Esophagus squamous epithelium (tissue), 4 donors: ENCODE data around the gene MYO1D.

ENCODE experiments used
- POLR2A ChIP-seq, 4 donors: fragments of 450-650 bp; IDR thresholded peaks; one replicate each; pipeline ENCODE4 v1.6.1; 2017; ENCODE audit warnings: antibody characterized with exemption in 4 of 4, mild to moderate bottlenecking in 4 of 4, moderate library complexity in 3 of 4
- TF ChIP-seq, protein P1 (sequence below), 6 experiments: fragments of 450-650 bp in 4 of 6; fragments of 200-600 bp in 2 of 6; sonication (generic) in 2 of 6; IDR thresholded peaks; one replicate each; pipeline ENCODE4 v1.5.1; 2016 to 2019; ENCODE audit warnings: antibody characterized with exemption in 6 of 6, mild to moderate bottlenecking in 4 of 6, moderate library complexity in 4 of 6

DNA sequence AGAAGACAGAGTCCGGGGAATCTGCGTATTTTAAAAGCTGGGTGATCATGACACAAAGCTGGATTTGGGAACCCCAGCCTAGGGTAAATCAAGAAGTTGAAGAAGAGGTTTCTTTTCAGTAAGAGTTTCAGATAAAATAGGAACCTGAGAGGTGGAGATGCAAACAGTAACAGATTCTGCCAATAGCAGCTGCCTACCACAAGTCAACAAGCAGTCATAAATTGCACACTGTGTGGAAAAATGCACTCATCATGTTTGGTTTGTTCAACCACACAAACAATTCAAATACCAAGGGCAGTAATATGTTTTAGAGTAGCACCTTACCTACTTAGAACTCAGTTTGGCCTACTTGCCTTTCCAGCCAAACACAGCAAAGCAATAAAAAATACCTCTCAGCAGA, 14.0 kb downstream of the MYO1D start:
- TF ChIP-seq, protein P1, sequence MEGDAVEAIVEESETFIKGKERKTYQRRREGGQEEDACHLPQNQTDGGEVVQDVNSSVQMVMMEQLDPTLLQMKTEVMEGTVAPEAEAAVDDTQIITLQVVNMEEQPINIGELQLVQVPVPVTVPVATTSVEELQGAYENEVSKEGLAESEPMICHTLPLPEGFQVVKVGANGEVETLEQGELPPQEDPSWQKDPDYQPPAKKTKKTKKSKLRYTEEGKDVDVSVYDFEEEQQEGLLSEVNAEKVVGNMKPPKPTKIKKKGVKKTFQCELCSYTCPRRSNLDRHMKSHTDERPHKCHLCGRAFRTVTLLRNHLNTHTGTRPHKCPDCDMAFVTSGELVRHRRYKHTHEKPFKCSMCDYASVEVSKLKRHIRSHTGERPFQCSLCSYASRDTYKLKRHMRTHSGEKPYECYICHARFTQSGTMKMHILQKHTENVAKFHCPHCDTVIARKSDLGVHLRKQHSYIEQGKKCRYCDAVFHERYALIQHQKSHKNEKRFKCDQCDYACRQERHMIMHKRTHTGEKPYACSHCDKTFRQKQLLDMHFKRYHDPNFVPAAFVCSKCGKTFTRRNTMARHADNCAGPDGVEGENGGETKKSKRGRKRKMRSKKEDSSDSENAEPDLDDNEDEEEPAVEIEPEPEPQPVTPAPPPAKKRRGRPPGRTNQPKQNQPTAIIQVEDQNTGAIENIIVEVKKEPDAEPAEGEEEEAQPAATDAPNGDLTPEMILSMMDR (IDR thresholded peaks at IDR 0.05) = no peak
- no peak for TF ChIP-seq POLR2A (IDR thresholded peaks at IDR 0.05)
